Nephron progenitor cell (in vitro differentiated cells): Measurements from ENCODE around the gene PLCB4.

Source experiments
- DNase-seq: peaks from one replicate; pipeline ENCODE4 v3.0.0; 2021
- H3K27ac Mint-ChIP-seq: 2 replicates; pipeline ENCODE4 v1.8.0; 2021; ENCODE audit warnings: mild to moderate bottlenecking, moderate library complexity, mixed read lengths
- H3K27me3 Mint-ChIP-seq: 2 replicates; pipeline ENCODE4 v1.8.0; 2021; ENCODE audit warnings: mild to moderate bottlenecking, low read depth, mixed read lengths; ENCODE audit not compliant: poor library complexity
- H3K36me3 Mint-ChIP-seq: 2 replicates; pipeline ENCODE4 v1.8.0; 2021; ENCODE audit warnings: low read depth, mixed read lengths
- H3K4me1 Mint-ChIP-seq: 2 replicates; pipeline ENCODE4 v1.8.0; 2021; ENCODE audit warnings: mixed read lengths
- H3K4me3 Mint-ChIP-seq: 2 replicates; pipeline ENCODE4 v1.8.0; 2021; ENCODE audit warnings: mild to moderate bottlenecking, moderate library complexity, mixed read lengths
- H3K9me3 Mint-ChIP-seq: 2 replicates; pipeline ENCODE4 v1.8.0; 2021; ENCODE audit warnings: mild to moderate bottlenecking, moderate library complexity, mixed read lengths
- TF ChIP-seq, protein P1 (sequence below): fragments of 200-600 bp; sonication (generic); IDR thresholded peaks from 2 replicates; pipeline ENCODE4 v1.5.0; 2021; ENCODE audit warnings: antibody characterized with exemption

The PLCB4 gene

DNA sequence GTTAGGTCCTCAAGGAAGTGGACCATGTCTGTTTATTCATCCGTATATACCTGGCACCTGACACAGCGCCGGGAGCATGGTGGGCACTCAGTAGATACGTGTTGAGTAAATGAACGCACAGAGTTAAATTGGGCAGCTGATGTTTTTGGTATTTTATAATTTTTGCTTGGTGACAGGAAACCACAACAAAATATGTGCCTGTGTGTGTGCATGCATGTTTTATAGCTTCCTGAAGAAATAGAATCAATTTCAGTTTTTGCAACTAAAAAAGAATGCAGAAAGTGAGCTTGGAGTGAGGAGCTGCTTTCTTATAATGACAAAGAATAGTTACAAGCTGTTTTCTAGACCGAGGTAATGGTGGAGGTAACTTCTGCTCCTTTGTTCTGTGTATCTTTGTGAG, 91.4 kb downstream of the PLCB4 start:
- no peak for DNase-seq
- TF ChIP-seq, protein P1, sequence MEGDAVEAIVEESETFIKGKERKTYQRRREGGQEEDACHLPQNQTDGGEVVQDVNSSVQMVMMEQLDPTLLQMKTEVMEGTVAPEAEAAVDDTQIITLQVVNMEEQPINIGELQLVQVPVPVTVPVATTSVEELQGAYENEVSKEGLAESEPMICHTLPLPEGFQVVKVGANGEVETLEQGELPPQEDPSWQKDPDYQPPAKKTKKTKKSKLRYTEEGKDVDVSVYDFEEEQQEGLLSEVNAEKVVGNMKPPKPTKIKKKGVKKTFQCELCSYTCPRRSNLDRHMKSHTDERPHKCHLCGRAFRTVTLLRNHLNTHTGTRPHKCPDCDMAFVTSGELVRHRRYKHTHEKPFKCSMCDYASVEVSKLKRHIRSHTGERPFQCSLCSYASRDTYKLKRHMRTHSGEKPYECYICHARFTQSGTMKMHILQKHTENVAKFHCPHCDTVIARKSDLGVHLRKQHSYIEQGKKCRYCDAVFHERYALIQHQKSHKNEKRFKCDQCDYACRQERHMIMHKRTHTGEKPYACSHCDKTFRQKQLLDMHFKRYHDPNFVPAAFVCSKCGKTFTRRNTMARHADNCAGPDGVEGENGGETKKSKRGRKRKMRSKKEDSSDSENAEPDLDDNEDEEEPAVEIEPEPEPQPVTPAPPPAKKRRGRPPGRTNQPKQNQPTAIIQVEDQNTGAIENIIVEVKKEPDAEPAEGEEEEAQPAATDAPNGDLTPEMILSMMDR, result no peak
- peaks cover 32% of the 10 kb centered on the region for H3K4me1 Mint-ChIP-seq
- no peak overlapping the region for H3K4me3 Mint-ChIP-seq
- no peaks in the 10 kb centered on the region for H3K27me3 Mint-ChIP-seq
- H3K36me3 Mint-ChIP-seq, result peaks cover 13% of the 10 kb centered on the region
- H3K9me3 Mint-ChIP-seq, result no peaks in the 10 kb centered on the region
- peak overlapping the region; percentile 79 for H3K27ac Mint-ChIP-seq

DNA sequence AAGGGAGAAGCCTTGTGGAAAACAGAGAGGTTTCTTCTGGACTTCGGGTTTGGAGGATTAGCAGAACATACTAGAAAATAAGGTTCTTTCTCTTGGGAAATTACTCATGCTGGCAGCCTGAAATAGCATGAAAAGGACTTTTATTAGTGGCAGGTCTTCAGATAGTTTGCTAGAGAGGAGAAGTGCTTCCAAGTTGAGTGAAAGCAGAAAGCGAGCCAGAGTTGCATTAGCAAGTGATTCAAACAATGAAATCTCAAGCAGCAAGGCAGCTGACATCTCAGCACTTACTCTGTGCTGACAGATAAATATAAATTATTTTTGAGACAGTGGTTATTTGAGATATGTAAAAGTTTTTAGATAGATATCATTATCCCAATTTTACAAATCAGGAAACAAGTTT, 91.9 kb downstream of the PLCB4 start:
- peaks cover 36% of the 10 kb centered on the region for H3K4me1 Mint-ChIP-seq
- no peak for DNase-seq
- peak overlapping the region; percentile 79 for H3K27ac Mint-ChIP-seq
- TF ChIP-seq, protein P1, result no peak
- peaks cover 9% of the 10 kb centered on the region for H3K36me3 Mint-ChIP-seq
- H3K9me3 Mint-ChIP-seq, result no peaks in the 10 kb centered on the region
- H3K4me3 Mint-ChIP-seq, result no peak overlapping the region
- no peaks in the 10 kb centered on the region for H3K27me3 Mint-ChIP-seq

DNA sequence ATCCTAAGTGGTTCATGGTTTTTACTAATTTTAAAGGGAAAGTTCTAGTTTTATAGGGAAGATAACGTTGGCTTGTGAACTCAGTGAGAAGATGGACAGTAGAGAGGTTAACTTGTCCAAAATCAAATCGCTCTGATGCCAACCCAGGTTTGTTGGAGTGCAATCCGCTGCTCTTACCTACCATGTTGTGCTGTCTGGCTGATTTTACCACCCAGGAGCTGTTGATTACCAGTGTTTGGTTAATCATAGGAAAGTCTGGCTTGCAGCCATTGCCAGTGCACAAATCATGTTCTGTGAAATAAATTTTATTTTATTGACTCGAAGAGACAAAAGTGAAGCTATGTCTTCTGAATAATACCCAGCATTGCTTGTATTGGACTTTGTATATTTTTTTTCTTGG, 92.4 kb downstream of the PLCB4 start:
- Mint-ChIP-seq H3K27me3 (no peaks in the 10 kb centered on the region), H3K4me3 (no peak overlapping the region), H3K9me3 (no peaks in the 10 kb centered on the region), H3K4me1 (peaks cover 42% of the 10 kb centered on the region), H3K36me3 (peaks cover 8% of the 10 kb centered on the region), H3K27ac (peak overlapping the region; percentile 54)
- DNase-seq, result no peak
- TF ChIP-seq, protein P1, result no peak

DNA sequence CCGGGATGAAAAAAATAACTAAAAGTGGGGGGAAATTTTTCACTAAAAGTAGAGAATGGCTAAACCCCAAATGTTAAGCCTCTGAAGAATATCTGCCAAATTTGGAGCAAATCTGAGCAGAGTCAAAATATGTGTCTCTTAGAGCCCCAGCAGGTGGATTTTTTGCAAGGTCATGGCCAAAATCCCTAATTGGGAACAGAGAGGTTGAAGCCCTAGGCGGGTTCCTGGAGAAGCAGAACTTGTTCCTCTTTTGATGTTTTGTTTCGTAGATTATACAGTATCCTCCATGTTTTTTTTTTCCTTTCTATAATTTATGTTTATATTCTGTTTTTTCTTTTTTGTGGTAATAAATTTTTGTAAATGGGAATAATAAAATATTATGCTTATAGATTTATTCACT, 94.4 kb downstream of the PLCB4 start:
- Mint-ChIP-seq H3K27ac (no peak overlapping the region), H3K9me3 (no peaks in the 10 kb centered on the region), H3K27me3 (no peaks in the 10 kb centered on the region), H3K4me1 (peaks cover 41% of the 10 kb centered on the region), H3K36me3 (no peaks in the 10 kb centered on the region), H3K4me3 (no peak overlapping the region)
- TF ChIP-seq, protein P1, result no peak
- DNase-seq, result no peak

DNA sequence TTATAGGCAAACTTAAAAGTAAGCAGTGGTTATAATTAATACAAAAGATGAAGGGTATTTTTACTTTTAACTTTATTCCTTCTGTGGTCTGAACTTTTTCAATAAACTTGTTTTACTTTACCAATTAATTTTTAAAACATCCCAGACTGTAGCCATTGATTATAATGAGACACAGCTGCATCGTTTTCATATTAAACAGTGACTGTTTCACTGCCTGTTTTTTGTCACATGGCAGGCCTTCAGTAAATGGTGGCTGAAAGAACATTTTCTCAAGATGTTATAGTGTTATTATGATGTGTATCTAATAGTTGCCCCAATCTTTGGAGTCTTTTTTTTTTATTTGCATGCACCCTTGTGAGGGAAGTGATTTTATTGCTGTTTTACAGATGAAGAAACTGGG, 95.1 kb downstream of the PLCB4 start:
- no peaks in the 10 kb centered on the region for H3K36me3 Mint-ChIP-seq
- H3K4me3 Mint-ChIP-seq, result no peak overlapping the region
- peaks cover 41% of the 10 kb centered on the region for H3K4me1 Mint-ChIP-seq
- no peaks in the 10 kb centered on the region for H3K27me3 Mint-ChIP-seq
- H3K9me3 Mint-ChIP-seq, result no peaks in the 10 kb centered on the region
- DNase-seq, result no peak
- TF ChIP-seq, protein P1, result no peak
- H3K27ac Mint-ChIP-seq, result no peak overlapping the region

DNA sequence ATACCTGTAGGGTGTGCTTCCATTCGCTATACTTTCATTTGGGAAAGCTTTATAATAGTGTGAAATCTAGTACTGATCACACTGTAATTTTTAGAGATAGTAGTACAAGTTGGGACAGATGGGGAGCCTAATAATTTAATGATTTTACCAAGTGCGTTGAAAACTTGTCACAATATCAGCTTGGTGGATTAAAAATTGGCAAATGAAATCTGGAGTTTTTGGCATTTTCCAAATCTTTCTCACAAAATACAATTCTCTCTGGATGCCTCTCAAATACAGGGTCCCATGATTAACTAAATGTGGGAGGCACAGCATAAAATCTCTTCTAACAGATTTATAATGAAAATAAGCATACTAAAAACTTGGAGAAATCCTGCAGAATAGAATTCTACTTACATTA, 96.4 kb downstream of the PLCB4 start:
- H3K4me1 Mint-ChIP-seq, result peaks cover 35% of the 10 kb centered on the region

More for the DNA sequence above, 96.4 kb downstream of the PLCB4 start:
- no peaks in the 10 kb centered on the region for H3K9me3 Mint-ChIP-seq
- peak overlapping the region; percentile 65 for H3K27ac Mint-ChIP-seq
- H3K4me3 Mint-ChIP-seq, result no peak overlapping the region
- no peak for DNase-seq
- TF ChIP-seq, protein P1, result no peak
- H3K27me3 Mint-ChIP-seq, result no peaks in the 10 kb centered on the region
- H3K36me3 Mint-ChIP-seq, result peaks cover 6% of the 10 kb centered on the region
